ENCODE results near the gene IL12RB2.

Gene IL12RB2

DNA sequence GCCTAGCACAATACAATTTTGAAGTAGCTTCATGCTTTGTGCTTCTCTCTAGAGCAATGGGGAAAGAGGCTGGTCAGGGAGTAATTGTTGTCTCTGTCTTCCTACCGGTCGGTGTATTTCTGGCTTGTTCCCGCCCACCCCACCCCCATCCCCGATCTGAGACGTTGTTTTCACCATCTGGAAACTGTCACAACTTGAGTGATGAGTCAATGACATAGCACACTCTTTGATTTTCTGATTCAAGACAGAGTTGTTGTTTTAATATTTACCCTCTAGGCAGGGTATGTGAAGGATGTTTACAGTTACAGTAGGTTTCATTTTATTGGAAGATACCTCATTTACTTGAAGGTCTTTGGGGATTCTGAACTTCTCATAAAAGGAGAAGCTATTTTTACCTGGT, 7.0 kb downstream of the IL12RB2 start:
- no peak for DNase-seq

DNA sequence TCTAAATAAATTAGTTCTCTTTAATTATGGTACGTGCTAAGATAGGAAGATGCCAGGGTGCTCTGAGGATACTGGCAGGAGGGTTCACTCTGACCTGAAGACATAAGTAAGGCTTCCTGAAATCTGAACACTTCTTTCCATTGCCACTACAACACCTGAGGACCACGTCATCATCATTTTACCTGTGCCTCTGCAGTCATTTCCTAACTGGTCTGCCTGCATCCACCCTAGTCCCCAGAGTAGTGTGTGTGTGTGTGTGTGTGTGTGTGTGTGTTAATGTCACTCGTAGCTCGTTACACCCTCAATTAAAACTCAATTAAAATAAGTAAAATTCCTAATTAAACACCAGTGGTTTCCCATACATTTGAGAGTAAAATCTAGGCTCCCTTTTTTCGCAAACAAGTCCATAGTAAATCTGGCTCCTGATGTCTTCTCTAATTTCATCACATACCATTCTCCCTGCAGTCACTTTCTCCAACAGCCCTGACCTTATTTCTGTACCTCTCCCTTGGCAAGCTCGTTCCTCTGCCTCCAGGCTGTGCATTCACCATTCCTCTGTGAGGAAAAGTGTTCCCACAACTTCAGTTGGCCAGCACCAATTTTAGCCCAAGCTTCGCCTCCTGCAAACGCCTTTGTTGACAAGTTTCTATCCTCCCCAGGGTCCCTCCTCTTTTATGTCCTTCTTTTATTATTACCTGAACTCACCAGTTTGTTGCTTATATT, 8.7 kb downstream of the IL12RB2 start:
- DNase-seq = no peak

DNA sequence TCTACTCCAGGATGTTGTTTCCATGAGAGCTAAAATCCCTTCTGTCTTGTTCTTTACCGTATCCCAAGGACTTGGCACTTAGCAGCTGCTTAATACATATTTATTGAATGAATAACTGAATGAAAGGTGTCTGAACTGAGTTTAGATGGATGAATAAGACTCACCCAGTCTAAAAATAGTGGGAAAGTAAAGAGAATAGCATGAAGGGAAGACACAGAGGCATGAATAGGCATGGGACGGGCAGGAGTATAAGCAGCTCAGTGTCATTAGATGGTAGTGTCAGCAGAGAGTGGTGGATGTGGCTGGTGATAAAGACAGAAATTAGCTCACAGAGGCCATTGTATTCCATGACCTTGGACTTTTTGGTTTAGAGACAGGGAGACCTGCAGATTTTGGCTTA, 9.2 kb downstream of the IL12RB2 start:
- DNase-seq = no peak

DNA sequence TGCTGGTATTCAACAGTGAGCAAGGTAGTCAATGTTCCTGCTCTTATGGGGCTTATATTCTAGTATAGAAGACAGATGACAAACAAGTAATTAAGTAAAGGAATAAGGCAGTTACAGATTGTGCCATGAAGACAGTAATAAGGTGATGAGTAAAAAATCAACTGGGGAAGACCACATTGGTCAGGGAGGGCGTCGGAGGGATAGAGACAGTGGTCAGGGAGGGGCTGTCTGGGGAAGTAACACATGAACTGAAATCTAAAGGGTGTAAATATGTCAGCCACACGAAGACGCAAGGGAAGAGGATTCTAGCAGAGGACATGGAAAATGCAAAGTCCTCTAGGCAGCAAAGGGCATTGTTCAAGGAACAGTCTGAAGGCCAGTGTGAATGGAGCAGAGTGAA, 10.1 kb downstream of the IL12RB2 start:
- no peak for DNase-seq

DNA sequence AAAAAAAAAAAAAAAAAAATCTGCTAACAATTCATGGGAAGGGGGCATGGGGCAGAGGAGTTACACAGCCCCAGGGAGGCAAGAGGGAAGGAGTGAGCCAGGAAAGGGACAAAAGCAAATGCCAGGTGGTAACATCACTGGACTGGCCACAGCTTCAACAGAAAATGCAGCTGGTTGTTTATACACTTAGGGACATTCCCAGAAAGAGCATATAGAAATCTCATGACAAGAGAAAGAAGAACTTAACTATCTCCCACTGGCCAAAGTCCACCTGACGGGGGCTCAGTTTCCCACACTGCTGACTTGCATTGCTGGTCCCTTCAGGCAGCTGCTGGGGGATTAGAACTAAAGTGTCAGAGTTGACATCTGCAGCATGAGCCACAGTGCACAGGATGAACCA, 14.8 kb downstream of the IL12RB2 start:
- no peak for DNase-seq

DNA sequence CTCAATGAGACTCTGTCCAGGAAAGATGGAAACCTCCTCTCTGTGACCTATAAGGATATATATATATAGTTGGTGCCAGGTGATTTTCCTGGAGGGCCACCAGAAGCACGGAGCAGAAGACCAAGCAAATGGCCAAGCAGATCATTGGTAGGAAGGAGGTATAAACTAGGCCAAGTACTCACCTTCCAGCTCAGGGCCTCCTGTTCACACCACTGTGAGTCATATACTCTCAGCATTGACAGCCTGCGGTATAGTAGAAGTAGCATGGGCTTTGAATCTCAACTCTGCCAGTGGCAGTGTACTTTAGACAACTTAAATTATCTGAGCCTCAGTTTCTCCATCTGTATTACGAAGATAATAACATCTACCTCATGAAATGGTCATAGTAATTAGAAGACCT, 15.4 kb downstream of the IL12RB2 start:
- no peak for DNase-seq

DNA sequence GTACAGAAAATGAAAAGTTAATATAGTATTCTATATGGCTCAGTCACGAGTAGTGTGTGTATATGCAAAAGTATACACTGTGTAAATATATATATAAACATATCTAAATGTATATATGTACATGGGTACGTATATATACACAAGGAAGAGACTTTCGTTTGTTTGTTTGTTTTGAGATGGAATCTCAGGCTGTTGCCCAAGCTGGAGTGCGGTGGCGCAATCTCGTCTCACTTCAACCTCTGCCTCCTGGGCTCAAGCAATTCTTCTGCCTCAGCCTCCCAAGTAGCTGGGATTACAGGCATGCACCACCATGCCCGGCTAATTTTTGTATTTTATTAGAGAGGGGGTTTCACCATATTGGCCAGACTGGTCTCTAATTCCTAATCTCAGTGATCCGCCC, 16.4 kb downstream of the IL12RB2 start:
- no peak for DNase-seq

DNA sequence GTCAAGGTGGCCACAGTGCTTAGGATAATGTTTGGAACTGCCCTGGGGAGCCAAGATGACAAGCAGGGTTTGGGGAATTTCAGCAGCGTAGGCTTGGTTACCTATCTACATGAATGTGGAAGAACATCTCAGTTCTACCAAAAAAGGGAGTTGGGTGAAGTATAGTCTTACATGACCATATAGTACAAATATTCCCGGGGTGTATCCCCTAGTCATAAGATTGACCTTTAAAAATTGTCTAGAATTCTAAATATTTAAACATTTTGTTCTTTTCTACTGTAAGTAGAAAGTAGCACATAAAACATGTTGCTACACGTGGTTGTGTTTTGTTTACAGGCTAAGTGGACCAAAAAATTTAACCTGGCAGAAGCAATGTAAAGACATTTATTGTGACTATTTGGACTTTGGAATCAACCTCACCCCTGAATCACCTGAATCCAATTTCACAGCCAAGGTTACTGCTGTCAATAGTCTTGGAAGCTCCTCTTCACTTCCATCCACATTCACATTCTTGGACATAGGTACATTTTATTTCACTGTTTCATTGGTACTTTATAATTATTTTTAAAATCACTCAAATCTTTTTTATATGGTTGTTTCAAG, 20.3 kb downstream of the IL12RB2 start:
- no peak for DNase-seq

DNA sequence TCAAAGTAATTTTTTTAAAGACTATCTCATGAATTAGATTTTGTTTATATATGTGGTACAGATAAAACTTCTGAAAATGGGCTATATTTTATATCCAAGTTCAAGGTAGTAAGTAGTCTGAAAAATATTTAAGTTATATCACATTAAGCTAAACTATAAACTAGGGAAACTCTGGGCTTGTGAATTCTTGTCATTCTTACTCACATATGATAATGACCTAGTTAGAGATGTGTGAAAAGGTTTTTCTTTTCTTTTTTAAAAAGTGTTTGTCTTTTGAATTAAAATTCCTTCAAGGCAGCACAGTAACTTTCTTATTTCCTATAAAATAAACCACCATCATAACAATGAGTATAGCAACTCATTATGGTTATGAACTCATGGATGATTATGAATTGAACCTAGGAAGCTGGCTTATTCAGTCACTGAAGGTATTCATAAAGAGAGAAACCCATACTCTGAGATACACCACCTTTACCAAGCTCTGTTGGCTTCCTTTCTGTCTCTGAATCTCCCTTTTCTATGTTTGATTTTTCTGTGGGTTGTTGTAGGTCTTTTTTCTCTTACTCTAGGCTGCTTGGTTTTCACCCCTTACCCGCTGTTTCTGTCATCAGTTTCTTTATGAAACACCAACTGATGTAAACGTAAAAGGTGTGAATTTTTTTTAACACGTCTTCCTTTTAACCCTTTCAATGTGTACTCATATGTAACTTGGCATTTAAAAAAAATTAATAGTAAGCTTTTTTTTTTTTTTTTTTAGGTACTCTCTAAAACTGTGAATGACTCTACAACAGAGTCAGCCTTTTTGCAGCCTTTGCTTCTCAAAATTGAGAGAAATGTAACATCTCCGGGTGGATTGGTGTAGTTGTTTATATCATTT, 25.2 kb downstream of the IL12RB2 start:
- no peak for DNase-seq

DNA sequence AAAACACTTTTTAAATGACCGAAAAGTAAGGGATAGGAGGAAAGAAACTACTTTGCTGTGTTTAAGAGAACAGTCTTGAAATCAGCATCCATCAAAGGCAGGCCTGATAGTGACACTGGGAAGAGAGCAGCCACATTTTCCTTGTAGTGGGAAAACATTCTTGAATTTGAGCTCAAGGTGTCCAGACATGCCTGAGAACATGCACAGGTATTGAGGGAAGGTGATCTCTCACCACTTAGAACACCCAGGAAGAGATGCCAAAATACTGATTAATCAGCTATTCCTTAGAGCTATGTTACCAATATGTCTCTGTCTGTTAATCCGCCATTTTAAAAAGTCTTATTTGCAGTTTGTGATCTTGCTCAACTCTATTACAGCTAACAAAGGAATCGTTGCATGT, 25.9 kb downstream of the IL12RB2 start:
- DNase-seq = no peak

DNA sequence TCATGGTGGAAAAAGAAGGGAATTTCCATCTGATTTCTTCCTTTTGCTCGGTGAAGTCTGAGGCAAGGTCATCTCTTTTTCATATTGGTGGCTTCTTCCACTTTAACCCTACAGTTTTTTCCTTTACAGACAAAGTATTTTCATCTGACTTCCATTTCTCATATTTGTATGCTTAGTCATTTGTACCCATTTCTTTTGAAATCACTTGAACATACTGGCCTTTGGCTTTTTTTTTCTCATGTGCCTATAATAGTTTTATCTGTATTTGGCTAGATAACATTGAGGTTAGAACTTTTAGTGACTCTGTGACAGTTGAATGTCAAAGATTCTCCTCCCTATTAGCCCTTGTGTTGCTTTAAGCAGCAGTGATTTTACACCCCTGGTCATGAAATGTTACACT, 27.7 kb downstream of the IL12RB2 start:
- no peak for DNase-seq

DNA sequence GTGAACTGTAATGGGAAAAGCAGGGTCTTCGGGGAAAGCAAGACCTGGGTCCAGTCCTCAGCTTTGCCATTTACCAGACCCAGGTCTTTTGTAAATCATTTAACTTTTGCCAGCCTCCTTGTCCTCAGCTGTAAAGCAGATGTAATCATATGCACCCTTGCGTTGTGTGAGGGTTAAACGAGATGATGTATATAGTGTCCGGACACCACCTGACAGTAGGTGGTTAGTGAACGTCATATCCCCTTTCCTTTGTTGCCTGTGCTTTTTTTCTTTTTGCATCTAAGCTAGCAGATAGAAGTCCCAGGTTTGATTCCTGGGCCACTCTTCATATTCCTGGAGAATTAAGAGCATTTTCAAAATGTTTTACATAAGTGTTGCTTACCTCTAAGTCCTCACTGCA, 28.5 kb downstream of the IL12RB2 start:
- DNase-seq = no peak

DNA sequence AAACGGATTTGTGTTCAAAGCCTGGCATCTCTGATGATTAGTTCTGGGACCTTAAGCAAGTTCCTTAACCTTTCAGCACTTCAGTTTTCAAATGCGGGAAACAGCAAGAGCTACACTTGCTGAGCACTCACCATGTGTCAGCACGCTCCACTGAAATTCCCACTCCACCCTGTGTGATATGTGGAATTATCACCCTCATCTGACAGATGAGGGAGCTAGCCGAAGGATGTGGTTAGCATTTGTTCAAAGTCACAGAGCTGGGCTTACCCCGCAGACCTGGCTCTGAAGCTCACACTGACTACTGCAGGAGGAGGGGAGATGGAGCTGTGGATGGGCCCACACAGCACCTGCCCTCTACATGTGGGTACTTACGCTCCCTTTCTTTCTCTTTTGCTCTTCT, 29.1 kb downstream of the IL12RB2 start:
- no peak for DNase-seq

DNA sequence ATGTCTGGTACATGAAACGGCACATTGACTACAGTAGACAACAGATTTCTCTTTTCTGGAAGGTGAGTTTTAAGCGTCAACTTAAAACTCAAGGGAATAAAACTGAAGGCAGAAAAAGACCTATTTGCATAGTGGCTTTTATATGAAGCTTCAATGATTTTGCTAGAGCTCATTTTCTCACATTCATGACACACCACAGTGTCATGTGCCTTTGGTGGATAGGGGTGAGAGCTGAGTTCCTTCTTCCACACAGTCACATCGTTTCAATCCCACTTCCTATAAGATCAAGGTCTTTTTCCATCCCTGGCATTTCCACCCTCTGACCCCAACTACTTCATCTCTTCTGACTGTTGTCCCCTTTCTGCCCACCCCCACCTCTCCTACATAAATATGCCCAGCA, 31.0 kb downstream of the IL12RB2 start:
- no peak for DNase-seq

DNA sequence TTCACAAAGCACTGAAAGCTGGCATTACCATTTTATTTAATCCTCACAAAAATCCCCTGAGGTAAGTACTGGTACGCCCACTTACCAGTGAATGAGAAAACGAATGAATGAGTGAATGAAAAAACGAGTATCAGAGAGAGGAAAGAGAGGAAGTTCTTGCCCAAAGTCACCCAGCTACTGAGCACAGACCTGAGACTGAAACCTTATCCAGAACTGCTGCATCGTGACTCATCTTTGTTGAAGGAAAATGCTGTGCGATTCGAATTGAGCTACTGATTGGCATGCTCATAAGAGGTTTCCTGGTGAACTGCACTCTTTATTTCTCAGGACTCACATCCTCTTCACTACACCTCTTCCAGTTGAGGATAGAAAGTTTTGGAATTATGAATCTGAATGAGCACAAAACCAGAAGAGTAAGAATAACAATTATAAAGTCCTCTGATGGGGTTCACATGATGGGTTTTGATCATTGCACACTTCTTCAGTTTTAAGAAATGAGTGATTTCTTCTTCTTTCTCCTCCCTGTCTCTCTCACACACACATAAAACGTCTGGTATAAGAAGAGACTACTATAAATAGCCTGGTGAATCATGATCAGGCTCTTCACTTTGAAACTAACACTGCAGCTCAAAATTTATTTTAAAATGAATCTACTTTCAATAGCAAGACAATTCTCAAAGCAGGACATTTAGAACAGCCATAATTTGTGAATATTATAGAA, 32.1 kb downstream of the IL12RB2 start:
- no peak for DNase-seq

DNA sequence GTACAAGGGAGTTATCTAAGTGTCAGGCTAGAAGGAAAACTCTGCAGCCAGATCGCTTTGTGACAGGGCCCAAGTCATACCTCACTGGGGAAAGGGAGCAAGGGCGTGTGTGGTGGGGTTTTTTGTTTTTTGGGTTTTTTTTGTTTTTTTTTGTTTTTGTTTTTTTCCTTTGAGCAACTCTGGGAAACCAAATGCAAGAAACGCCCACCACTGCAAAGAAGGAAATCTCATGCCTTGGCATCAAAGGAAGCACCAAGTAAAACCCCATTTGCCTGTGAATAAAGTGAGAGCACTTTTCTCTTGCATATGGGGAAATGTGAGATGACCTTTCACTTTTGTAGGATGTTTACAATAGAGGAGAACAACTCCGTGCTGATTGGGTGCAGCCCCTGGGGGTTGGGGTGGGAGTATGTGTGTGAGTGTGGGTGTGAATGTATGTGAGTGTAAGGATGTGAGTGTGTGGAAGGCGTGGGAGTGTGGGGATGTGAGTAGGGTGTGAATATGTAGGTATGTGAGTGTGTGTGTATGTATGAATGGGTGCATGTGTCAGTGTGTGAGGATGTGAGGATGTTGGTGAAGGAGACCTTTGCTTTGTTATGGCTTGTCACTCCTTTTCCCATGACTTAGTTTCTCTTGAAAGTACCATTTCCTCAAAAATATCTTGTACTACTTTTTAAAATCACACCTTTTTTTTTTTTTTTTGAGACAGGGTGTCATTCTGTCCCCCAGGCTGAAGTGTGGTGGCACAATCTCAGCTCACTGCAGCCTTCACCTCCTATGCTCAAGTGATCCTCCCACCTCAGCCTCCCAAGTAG, 34.6 kb downstream of the IL12RB2 start:
- DNase-seq = no peak

DNA sequence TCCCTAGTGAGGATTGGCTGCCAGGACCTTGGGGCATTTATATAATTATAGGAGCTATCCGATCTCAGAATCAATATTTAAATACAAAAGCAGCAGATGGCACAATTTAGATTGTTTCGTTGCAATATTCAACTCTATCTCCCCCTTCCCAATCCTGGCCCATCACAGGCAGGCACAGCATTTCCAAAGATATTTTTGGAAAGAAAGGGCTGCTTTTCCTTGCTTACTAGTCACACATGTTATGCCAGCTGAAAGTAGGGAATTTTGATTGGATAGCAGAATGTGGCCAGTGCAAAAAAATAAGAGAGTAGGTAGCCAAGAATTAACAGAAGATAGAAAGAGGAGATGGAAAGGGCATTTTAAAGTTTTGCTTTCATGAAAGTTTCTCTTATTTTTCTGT, 37.9 kb downstream of the IL12RB2 start:
- DNase-seq = no peak

DNA sequence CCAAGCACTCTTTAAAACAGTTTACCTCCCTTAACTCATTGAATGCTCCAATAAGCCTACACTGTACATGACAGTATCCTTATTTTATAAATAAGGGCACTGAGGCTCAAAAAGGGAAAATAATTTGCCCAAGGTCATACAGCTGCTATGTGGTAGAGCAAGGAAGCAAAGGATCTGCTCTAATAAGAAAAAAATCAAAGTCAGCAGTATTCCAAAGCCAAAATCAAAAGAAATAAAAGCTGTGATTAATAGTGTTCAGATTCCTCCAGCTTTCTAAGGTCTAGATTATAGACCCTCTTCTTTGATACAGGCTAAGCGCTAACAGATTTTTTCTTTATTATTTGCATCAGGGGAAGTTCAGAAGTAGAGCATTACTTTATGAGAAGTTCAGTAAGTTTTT, 39.3 kb downstream of the IL12RB2 start:
- no peak for DNase-seq

DNA sequence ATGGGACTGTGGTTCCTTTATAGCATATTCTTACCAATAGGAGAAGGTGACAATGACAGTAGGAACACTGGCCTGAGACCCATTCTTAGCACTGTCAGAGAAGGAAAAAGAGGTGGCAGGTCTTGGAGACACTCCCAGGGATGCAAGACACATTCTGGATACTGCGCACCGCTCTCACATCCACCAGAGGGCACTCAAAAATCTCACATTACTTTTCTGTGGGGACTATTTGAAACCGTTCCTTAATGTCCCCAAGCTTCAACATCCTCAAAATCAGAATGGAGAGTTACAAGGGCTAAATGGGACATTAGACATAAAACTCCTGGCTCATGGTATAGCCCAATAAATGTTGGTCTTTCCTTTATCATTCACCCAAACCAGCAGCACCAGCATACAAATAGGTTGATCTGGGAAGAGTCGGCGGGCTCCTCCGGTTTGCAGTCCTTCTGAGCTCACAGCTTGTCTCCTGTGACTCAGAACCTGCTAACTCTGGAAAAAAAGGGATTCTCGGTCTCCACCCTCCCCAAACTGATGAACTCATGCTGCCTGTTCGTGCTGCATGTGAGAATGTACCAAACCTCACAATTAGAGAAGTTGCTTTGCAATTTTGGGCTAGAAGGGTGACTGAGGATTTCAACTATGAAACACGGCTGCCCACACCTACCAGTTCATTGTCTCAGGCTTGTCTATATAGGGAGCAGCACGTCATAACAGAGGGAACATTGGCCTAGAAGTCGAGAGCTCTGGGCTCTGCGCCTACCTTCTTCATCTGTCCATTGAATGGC, 40.2 kb downstream of the IL12RB2 start:
- no peak for DNase-seq

DNA sequence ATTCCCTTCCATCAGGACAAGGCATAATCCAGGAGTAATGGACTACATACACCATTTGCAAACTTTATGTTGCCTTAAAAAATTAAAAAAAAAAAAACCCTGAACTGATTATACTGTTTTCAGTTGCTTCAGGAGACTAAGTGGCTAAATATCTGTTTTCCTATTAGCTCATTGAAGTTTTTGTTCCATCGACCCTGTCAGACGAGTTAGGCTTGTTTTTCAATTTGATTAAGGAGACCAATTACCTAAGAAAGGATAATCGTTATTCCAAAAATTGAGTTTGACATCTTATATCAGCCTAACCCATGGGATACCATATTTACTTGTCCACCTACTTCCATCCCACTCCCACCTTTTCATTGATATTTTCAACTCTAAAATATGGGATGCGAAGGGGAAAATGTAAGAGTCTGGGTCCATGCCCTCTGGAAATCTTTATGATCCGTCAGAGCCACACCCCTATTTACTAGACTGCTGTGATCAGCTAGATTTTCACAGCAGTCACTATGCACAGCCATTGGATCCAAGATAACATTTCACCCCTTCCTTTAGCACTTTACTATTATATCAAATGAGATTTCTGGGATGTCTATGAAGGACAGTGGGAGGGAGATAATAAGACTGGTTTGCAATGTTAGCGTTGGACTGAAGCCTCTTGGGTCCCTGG, 41.0 kb downstream of the IL12RB2 start:
- DNase-seq = no peak

DNA sequence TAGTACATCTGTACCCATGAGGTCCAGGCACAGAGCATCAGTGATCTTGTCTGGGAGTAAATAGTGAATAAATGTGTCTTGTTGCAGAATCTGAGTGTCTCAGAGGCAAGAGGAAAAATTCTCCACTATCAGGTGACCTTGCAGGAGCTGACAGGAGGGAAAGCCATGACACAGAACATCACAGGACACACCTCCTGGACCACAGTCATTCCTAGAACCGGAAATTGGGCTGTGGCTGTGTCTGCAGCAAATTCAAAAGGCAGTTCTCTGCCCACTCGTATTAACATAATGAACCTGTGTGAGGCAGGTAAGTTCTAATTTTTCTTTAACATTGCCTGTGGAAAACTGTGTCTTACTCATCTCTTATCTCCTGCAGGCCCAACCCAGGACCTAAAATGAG, 43.1 kb downstream of the IL12RB2 start:
- DNase-seq = no peak

Data from NCI-H524 treated with DMSO at 0.1 percent for 48 hours (cell line).